Pons (tissue), 1 donor: ENCODE data around the gene WDFY2.
"Not testable (repeated sequence)": the region's sequence is repeated elsewhere in the genome, so short reads cannot be mapped to it uniquely, and the experiment has no call there.

Experiments
- DNase-seq: peaks from one replicate; pipeline ENCODE4 v3.0.0-alpha.2; 2016; ENCODE audit warnings: low spot score

WDFY2 gene

DNA sequence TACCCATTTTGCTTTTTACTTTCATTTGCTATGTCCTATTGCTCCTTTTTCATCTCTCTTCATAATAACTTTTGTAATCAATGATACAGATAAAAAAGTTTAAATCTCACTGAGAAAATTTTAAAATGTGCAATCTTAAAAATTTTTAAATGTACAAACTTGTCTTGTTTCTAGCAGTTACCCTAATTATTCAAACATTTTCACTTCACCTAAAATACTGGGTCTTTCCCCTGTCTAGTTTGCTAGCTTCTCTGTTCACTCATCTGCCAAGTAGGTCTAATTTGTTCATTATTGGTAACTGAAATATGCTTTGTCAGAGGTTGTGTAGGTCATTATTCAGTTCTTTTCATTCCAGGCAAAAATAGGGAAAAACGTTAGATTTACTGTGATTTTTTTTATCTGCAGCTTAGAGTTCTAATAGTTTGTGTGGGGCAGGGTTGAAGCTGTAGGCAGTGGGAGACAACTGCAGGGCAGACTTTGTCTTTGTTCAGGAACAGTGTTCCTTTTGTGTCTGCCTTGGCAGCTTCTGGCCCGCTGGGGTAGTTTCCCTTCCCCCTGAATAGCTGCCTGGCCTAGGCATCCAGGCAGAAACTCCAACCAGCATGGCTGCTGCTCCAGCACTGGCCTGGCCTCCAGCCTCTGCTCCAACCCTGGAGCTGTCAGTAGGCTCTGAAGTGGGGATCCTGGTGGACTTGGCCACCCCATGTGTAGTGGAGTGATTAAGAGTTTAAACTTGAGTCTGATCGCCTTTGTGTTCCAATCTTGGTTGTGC is 48.5 kb downstream of the WDFY2 start:
- DNase-seq: peak; percentile 97

DNA sequence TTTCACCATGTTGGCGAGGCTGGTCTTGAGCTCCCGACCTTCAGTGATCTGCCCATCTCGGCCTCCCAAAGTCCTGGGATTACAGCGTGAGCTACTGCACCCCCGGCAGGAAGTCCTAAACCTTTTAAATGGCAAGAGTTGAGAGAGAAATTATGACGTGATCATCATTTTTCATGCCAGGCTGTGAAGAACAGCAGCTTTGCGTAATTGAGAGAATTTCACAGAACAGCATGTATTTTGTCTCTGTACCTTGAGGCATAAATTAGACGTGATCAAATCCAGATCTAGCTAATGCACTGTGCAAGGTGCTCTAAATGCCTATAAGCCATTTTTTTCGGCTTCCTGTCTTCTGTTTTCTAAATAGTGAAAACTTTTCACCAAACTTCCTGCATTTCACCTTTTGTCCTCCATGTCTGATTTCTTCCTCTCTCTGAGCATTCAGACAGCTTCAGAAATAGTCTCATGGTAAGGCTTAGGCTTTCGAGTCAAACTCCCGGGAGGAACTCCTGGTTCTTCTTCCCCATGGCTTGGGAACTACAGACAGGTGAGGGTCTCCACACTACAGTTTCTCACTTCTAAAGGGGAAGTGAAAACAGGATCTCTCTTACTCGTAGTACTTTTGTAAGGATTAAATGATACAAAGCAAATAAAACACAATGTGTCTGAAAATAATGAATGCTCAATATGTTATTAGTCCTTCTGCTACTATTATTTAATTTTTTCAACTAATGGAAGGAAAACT is 51.0 kb downstream of the WDFY2 start:
- DNase-seq: peak; percentile 18

DNA sequence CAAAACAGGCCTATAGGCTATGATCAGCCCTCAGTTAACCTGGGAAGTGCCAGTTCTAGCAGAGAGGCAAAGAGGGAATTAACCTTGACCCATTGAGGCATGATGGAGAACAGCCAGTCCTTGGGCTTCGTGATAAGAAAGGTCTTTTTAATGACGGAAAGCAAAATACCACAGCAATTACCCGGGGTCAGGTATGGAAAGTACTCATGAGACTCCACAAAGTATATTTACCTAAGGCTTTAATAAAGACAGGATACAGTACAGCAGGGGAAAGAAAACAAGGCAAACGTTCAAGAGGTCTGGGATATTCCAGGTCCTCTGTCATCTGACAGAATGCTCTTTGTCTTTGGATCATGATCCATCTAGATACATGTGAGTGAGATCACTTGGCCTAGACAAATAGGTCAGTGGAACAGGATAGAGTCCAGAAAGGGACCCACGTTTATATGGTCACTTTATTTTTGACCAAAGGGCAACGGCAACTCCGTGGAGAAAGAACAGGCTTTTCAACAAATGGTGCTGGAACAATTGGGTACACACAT is 52.2 kb downstream of the WDFY2 start:
- peak; percentile 71 for DNase-seq

DNA sequence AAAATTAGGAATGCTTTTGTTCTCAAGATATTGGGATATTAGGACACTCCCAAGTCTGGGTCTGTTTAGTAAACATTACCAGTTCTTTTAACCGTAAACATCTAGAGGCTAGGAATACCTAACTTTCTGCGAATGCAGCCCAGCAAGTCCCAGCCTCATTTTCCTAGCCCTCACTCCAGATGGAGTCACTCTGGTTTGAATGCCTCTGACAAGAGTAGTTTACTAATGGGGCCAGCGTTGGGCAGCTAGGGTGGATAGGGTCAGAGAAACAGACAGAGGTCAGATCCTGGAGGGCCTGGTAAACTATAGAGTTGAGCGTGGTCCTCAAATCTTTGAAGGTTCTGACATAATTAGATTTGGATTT is 53.6 kb downstream of the WDFY2 start:
- DNase-seq: peak; percentile 36

DNA sequence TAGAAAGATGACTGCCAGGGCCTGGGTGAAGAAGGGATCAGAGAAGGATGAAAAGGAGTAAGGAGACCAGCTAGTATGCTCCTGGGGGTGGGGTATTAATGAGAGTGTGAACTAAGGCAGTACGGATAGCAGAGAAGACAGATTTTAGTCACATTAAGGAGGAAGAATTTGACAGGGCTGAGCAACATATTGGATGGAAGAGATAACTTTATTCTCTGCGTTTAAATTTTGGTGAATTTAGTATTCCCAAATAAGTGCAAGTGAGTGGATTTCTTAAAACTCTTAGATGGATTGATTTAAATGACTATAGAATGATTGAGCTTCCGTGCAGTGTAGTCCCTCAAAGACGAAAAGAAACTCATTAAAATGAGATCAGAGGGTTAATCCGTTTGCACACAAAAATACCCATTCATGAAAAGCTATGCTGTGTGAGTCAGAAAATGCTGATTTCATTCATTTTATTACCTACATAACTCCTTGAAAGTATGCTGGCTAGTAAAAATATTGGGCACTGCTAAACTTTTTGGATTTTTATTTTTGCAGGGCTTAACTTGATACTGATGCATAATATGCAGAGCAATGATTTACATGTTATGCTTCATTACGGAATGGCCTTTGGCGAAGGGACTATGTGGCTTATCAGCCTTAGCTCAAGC is 54.1 kb downstream of the WDFY2 start:
- peak; percentile 41 for DNase-seq

DNA sequence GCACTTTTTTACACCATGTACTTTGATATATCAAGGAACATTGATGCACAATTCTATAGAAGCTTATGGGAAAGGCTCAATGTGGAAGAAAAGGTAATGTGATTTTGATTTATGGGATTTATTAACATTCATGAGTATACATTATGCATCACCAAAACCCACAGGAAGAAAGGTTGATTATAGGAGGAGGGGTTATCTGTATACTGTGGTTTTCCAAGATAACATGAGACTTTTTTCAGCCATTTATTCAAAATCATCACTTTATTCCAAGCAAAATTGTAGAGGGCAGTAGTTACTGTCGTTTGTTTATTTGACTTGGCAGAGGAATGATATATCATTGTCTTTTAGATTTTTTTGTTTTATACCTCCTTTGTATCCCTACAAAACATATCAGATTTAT is 54.9 kb downstream of the WDFY2 start:
- peak; percentile 45 for DNase-seq

DNA sequence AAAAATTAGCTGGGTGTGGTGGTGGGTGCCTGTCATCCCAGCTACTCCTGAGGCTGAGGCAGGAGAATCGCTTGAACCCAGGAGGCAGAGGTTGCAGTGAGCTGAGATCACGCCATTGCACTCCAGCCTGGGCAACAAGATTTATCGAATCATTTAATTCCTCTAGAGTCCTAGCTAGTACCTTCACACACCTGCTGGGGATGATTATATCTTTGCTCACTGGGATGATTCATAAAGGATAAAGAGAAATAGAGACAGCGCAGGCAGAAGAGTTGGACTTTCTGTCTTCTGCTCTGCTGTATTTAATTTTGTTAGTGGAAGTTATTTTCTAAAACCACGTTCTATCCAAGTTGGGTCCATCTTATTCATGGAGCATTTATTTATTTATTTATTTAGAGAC is 56.4 kb downstream of the WDFY2 start:
- DNase-seq: not testable (repeated sequence)

DNA sequence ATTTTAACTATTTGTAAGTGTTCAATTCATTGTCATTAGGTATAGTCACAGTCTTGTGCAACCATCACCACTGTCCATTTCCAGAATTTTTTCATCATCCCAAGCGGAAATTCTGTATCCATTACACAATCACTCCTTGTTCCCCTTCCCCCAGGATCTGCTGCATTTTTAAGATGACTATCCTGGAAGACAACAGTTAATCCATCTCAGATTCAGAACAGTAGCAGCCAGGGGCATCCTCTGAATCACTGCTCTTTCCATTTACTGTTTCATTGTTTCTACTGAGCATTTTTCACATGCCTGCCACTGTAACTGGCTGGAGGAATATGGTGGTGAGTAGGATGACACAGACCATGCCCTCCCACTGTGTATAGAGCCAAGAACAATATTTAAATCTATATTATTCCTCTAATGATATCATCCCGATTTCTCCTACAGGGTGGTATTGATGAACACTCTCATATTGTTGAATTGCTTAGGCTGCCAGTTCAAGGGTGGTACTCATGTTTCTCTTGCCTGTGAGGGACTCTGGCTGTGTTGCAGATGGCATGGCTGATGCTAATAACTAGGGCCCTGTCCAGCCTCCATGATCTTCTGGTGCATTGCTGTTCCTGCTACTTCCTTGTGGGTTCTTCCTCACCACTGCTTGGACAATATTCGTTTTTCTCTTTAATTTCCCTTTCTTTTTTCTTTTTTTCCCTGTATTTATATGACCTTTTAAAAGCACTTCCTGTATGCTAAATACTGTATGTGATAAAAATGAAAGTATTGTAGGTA is 59.0 kb downstream of the WDFY2 start:
- DNase-seq: no peak

DNA sequence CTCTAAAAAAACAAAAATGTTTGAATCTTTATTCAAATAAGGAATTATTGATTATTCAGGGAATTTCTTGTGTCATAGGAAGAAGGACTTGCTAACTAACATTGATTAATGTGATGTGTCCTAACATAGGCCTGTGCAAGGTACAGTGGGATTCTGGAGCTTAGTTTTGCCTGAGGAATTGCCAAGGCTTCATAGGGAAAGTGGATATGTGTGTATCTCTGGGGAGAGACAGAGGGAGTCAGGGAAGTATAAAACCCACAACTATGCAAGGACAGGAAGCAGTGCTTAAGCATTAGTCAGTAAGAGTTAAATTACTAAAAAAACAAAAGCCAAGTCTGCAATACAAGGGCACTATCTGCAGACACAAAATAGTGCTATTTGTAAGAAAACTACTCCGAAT is 59.6 kb downstream of the WDFY2 start:
- DNase-seq: no peak

DNA sequence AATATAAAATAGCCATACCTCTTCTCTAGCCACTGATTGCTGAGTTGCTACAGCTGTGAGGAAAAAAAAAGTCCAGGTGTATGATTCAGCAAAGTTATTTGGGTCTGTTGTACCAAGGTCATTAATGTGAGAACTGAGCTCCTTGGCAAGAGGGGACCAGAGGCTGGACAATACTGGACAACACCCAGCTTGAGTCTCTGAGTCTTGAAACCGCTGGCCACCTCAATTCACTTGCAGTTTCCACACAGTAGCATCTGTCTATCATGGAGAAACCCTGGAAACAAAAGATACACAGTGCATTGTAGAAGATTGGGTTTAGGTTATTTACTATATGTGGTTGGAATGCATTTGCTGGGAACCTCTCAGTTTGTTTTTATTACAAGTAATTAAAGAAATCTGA is 60.4 kb downstream of the WDFY2 start:
- peak; percentile 70 for DNase-seq

DNA sequence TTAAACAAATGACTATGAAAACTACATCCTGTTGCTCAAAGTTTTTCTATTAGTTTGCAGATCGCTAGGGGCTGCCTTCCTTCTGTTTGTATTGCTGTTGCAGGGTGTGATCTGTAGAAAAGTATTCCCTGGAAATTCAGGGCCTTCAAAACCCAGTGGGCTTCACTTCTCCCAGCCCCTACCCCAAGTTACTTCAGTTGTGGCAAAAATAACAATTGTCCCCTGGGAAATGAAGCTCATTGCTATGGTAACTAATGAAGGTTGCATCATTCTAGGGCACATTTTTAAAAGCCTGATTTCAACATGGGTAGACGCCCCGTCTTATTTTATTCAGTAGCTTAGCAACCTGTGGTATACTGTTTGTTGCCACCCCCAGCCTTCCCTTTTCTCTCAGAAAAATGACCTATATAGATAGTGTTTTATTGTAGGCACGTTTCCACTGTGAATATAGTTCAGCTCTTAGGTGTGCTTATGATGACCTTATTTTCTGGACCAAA is 60.9 kb downstream of the WDFY2 start:
- DNase-seq: no peak

DNA sequence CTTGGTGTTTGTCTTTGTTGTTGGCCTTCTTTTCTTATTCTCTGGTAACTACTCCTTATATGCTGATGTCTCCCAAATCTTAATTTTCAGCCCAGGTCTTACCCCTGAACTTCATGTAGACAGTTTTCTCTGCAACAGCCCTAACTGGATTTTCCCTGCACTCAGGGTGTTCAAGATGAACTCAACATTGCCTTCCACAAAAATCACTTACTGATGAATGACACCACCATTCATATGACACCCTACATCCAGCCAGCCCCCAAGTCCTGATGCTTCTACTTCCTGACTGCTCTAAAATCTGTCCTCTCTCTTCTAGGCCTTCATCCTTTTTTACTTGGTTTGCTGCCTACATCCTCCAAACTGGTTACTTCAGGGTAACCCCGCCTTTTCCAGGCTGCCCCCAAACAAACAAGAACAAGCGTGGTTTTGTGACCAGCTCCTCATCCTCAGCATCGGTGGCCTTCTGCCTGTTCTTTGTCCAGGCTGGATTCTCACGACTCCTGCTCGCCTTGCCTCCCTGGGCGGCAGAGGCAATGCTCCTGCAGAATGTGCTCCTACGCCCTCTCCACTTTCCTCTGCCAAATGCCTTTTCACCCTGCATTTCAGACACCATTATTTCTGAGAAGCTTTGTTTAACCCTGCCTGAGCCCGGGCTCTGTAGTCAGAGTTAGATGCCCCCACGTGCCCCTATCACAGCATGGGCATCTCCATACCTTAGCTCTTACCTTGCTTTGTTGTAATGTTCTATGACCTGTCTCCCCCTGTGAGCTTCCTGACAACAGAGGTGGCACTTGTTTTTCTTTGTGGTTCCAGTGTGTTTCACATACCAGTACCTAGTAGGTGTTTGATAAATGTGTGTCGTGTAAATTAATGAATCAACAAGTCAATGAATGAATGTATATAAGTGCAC is 61.8 kb downstream of the WDFY2 start:
- DNase-seq: peak; percentile 24

DNA sequence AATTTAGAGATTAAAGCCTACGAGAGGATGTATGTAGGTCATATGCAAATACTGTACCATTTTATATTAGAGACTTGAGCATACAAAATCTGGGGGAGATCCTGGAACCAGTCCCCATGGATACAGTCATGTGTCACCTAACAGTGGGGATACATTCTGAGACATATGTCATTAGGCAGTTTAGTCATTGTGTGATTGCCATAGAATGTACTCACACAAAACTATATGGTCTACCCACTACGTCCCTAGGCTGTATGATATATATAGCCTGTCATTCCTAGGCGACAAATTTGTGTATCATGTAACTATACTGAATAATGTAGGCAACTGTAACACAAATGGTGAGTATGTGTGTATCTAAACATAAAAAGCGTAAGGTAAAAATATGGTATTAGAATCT is 62.8 kb downstream of the WDFY2 start:
- no peak for DNase-seq

DNA sequence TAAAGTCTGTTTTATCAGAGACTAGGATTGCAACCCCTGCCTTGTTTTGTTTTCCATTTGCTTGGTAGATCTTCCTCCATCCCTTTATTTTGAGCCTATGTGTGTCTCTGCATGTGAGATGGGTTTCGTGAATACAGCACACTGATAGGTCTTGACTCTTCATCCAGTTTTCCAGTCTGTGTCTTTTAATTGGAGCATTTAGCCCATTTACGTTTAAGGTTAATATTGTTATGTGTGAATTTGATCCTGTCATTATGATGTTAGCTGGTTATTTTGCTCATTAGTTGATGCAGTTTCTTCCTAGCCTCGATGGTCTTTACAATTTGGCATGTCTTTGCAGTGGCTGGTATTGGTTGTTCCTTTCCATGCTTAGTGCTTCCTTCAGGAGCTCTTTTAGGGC is 67.9 kb downstream of the WDFY2 start:
- not testable (repeated sequence) for DNase-seq

DNA sequence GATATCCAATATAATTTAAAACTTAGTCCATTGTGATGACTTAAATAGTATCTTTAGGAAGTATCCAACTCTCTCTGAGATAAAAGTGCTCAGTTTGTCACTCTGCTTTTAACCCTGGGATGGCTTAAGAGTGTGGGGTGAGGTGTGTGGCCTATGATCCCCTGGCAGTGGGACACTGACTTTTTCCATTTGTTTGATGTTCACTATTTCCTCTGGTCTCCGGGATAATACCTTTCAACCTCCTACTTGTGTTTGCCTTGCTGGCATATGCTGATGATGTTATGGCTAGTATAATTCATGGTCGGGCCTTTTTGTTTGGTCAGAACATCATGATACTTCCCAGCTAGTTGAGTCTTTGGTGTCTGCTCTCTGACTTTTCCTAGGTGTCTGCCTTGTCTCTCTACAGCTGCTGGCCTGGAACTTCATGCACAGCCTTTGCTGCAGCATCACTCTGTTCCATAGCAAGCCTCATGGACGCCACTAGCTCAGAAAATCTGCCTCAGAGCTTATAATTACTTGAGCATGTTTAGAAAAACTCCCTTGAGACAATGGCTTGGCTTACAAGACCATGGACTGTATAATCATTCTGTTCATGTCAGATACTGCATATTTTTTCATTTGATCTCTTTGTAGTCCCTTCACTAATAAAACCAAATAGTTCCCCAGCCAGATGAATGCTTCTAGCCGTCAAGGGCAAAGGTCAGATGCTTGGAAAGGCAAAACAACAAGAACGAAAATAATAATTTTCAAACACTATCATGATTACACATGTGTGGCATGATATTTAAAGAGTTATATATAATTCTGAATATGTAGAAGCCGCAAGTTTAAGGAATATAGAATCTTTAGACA is 75.2 kb downstream of the WDFY2 start:
- no peak for DNase-seq

DNA sequence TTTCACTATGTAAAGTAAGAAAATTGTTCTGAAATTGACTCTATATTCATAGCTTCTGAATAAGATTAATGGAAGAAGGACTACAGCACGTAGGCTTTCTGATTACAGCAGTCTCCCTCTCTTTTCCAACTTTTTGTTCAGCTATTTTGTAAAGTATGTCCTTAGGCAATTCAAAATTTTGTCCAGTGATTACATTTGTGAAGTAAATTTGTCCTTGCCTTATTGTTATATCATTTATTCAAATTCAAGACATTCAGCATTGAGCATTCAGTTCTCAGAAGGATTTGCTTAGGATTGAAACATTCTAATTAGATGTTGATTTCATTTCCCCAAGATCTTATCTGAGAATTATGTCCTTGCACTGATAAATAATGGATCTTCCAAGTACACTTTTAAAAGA is 76.6 kb downstream of the WDFY2 start:
- DNase-seq: no peak

DNA sequence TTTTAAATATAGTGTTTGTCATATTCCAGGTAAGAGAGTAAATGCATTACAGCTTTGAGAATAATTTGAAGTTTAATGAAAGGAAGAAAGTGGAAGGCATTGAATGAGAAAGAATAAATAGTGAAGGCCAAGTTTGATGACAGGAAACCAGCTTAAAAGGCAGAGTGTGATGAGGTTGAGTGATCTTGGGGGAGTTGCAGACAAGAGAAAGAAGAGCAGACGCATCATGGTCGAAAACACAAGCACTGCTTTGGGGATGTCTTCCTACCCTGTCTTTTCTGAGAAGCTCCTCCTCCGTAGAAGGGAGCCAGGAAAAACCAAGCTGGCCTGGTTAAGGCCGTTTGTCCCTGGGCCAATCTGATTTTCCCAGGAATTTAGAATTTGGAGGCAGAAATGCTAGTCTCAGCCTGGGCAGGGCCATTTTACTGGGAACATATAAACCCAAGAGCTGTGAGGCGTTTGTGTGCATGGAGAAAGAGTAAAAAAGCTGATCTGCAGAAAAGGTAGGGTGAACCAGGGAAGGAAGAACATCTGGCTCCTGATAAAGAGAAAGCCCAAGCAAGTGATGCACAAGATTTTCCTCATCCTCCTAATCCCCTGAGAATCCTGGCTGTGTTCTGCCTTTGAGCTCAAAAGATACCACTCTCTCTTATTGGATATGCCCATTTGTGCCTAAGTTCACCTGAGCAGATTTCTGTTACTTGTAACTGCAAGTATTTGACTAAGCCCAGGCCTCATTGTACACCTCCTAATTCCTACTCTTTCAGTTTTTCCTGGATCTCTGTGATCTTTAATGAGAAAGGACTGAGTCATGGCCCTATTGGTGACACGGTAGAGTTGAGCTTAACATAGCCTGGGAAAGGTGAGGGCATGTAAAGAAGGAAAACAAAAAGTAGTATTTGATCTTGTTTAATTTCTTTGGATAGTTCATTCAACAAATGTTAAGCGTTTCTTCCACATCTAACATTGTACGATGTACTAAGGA is 80.0 kb downstream of the WDFY2 start:
- no peak for DNase-seq

DNA sequence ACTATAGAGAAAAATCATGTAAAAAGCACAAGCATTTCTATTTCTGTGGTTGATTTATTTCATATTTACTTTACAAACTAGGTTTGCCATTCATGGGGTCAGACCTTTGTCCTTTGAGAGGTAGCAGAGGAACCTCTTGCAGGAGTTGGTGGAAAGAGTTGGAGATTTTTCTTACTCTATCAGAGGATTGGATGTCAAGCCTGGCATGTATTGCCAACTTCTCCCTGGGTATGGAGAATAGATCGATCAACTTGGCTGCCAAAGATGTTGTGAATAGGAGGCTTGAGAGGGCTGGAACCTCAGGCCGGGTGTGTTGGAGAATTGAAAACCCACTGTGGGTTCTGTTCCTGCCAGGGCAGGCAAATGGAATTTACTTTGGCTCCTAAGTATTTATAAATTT is 81.2 kb downstream of the WDFY2 start:
- DNase-seq: no peak

DNA sequence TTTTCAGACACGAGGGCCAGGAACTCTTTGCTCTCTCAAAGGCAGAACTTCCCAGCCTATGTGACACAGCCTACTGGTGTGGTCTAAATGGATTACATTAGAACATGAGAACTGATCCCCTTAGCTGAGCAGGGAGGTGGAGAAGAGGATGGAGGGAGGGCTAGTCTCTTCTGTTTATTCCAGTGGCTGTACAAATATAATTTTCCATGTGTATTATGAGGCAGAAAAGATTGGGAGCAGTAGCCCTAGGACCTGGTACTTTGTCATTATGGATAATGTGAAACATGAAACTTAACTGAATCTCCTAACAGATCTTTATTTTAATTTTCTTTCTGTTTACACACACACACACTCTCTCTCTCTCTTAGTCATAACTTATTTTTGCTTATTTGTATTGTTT is 82.1 kb downstream of the WDFY2 start:
- no peak for DNase-seq
